ENCODE data around the gene PHGDH. TPM values are rescaled to one million over a fixed set of nuclear protein-coding genes. Genes with fewer than 3 reads are reported as not detected.
A peak's percentile ranks its signal among the peaks of the same experiment; 100 is the strongest.
"Not testable (repeated sequence)": the region's sequence is repeated elsewhere in the genome, so short reads cannot be mapped to it uniquely, and the experiment has no call there.

PHGDH gene
- polyA plus RNA-seq, 1 experiment, result 108 TPM

DNA sequence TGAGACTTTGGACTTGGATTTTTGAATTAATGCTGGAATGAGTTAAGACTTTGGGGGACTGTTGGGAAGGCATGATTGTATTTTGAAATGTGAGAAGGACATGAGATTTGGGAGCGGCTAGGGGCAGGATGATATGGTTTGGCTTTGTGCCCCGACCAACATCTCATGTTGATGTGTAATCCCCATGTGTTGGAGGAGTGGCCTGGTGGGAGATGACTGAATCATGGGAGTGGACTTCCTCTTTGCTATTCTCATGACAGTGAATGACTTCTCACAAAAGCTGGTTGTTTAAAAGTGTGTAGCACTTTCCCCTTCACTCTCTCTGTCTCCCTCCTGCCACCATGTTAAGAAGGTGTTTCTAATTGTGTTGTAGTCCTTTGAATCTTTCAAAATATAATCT is 9.3 kb upstream of the PHGDH start:
- CTCF ChIA-PET, result interaction anchor here (2.8 kb wide), 1 partner anchor 27 kb away, joined by 13 read pairs; no protein-coding TSS in a partner anchor
- H3K4me3 ChIP-seq (ENCODE audit: low read depth, low read length), result no peak overlapping the region
- peaks cover 11% of the 10 kb centered on the region for H3K27me3 ChIP-seq (ENCODE audit: control insufficient read depth, insufficient read depth, low read length)
- DNase-seq (ENCODE audit: low read depth, low spot score), result no peak
- no peak overlapping the region for H3K27ac ChIP-seq (ENCODE audit: low read depth, low read length)
- POLR2A ChIA-PET, result no interaction called here
- H3K9me3 ChIP-seq (ENCODE audit: control insufficient read depth, insufficient read depth, low read length), result peaks cover 6% of the 10 kb centered on the region; the same call in 1 of the 2 replicates
- TF ChIP-seq, protein P1, sequence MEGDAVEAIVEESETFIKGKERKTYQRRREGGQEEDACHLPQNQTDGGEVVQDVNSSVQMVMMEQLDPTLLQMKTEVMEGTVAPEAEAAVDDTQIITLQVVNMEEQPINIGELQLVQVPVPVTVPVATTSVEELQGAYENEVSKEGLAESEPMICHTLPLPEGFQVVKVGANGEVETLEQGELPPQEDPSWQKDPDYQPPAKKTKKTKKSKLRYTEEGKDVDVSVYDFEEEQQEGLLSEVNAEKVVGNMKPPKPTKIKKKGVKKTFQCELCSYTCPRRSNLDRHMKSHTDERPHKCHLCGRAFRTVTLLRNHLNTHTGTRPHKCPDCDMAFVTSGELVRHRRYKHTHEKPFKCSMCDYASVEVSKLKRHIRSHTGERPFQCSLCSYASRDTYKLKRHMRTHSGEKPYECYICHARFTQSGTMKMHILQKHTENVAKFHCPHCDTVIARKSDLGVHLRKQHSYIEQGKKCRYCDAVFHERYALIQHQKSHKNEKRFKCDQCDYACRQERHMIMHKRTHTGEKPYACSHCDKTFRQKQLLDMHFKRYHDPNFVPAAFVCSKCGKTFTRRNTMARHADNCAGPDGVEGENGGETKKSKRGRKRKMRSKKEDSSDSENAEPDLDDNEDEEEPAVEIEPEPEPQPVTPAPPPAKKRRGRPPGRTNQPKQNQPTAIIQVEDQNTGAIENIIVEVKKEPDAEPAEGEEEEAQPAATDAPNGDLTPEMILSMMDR (IDR thresholded peaks at IDR 0.05; ENCODE audit: low read depth, low read length), result no peak

DNA sequence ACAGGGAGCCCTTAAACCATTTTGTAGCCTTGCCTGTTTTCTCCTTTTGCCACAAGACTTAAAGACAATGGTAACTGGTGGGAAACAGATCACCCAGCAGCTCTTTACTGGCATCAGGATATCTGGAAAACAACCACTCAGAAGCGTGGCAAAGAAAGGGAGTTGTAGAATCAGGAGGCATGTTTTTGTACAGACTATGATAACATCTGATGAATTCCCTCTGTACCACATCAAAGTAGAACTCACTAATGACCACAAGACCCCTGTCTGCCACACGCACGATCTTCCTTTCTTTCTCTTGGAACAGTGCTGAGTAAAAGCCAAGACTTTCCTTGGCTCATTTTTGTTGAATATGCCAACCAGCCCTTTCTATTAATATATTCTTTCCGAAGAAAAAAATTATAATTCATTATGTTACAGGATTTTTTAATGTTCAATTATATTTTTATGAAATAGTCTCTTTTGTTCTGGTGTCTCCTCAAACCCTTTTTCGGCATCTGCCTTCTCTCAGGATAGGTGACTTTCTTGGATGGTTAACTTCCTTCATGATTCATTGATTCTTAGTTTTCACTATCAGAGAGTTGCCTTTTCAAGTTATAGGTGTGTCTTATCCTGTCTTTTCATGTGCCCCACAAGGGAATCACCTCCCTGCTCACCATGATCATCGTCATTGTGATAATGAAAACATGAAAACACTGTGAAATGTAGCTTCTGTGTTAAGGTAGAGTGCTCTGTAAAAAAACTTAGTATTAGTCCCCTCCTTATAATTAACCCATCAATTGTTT is 7.9 kb upstream of the PHGDH start:
- CTCF ChIA-PET, result interaction anchor here (2.8 kb wide), 1 partner anchor 29 kb away, joined by 13 read pairs; no protein-coding TSS in a partner anchor
- POLR2A ChIA-PET, result no interaction called here
- H3K9me3 ChIP-seq (ENCODE audit: control insufficient read depth, insufficient read depth, low read length), result peaks cover 6% of the 10 kb centered on the region; the same call in 1 of the 2 replicates

DNA sequence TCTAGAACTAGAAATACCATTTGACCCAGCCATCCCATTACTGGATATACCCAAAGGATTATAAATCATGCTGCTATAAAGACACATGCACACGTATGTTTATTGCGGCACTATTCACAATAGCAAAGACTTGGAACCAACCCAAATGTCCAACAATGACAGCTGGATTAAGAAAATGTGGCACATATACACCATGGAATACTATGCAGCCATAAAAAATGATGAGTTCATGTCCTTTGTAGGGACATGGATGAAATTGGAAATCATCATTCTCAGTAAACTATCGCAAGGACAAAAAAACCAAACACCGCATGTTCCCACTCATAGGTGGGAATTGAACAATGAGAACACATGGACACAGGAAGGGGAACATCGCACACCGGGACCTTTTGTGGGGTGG is 5.1 kb upstream of the PHGDH start:
- H3K4me3 ChIP-seq (ENCODE audit: low read depth, low read length); DNase-seq (ENCODE audit: low read depth, low spot score); CTCF ChIA-PET; POLR2A ChIA-PET; H3K9me3 ChIP-seq (ENCODE audit: control insufficient read depth, insufficient read depth, low read length); H3K27ac ChIP-seq (ENCODE audit: low read depth, low read length): not testable (repeated sequence)
- H3K27me3 ChIP-seq (ENCODE audit: control insufficient read depth, insufficient read depth, low read length), result peaks cover 17% of the 10 kb centered on the region

More for the DNA sequence above, 7.9 kb upstream of the PHGDH start:
- Histone ChIP-seq H3K27ac (ENCODE audit: low read depth, low read length) (no peak overlapping the region), H3K27me3 (ENCODE audit: control insufficient read depth, insufficient read depth, low read length) (peaks cover 13% of the 10 kb centered on the region), H3K4me3 (ENCODE audit: low read depth, low read length) (no peak overlapping the region)
- TF ChIP-seq, protein P1 (IDR thresholded peaks at IDR 0.05; ENCODE audit: low read depth, low read length), result no peak
- no peak for DNase-seq (ENCODE audit: low read depth, low spot score)

DNA sequence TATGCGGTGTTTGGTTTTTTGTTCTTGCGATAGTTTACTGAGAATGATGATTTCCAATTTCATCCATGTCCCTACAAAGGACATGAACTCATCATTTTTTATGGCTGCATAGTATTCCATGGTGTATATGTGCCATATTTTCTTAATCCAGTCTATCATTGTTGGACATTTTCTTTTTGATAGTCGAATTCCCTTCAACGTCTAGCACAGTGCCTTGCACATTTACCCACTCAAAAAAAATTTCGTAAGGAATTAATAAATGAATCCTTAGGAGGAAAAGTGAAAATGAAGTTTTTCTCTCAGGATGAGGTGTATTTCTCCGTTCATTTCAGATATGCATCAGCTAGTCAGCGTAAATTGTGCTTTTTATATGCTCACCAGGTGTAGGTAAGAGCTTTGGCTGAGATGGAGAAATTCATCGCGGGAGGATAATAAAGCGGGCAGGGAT is 354 bp upstream of the PHGDH start:
- CTCF ChIA-PET, result interaction anchor here (0.6 to 4.3 kb wide), 5 partner anchors 32 to 160 kb away, joined by 3 to 29 read pairs (median 6); no protein-coding TSS in a partner anchor
- peaks cover 14% of the 10 kb centered on the region for H3K27me3 ChIP-seq (ENCODE audit: control insufficient read depth, insufficient read depth, low read length)
- DNase-seq (ENCODE audit: low read depth, low spot score); H3K9me3 ChIP-seq (ENCODE audit: control insufficient read depth, insufficient read depth, low read length); H3K27ac ChIP-seq (ENCODE audit: low read depth, low read length): not testable (repeated sequence)
- POLR2A ChIA-PET, result interaction anchor here (0.6 to 1.5 kb wide), 5 partner anchors 27 to 1858 kb away, joined by 3 to 11 read pairs (median 4); partner anchors contain the start of gene ZNF697
- H3K4me3 ChIP-seq (ENCODE audit: low read depth, low read length), result peak overlapping the region; percentile 99

DNA sequence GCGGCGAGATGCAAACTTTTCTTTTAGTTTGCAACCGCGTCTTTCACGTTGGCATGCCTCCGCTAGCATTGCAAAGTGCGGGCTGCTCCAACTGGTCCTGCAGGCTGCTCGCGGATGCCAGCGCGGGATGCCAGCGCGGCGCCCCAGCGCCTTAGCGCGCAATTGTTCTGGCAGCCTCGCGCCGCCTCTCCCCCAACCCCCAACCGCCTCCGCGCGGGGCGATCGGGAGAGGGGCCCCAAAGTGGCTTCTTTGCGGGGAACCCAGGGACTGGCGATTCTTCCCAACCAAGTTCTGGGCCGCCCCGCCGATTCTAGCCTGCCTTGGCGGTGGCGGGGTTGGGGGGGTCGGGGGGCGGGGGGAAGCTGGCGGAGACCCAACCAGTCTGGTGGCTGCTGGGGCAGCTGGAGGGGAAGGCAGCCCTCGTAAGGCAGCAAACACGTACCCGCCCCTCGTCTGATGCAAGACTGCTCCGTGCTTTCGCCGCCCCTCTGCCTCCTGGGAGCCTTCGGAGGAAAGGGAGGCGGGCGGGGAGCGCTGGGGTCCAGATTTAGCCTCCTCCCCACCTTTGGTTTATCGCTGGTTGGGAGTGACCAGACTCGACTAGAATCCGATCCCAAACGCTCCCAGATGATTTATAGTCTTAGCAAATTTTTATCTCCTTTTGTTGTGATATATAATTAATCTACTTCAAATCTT is 756 bp downstream of the PHGDH start:
- DNase-seq (ENCODE audit: low read depth, low spot score), result peak; percentile 87
- Histone ChIP-seq H3K27ac (ENCODE audit: low read depth, low read length) (peak overlapping the region; percentile 88), H3K4me3 (ENCODE audit: low read depth, low read length) (peak overlapping the region; percentile 99), H3K27me3 (ENCODE audit: control insufficient read depth, insufficient read depth, low read length) (peaks cover 14% of the 10 kb centered on the region), H3K9me3 (ENCODE audit: control insufficient read depth, insufficient read depth, low read length) (peaks cover 3% of the 10 kb centered on the region; the same call in 1 of the 2 replicates)
- POLR2A ChIA-PET, result interaction anchor here (1.2 to 1.5 kb wide), 3 partner anchors 31 to 65 kb away, joined by 3 to 11 read pairs (median 4); partner anchors contain the start of gene ZNF697
- CTCF ChIA-PET, result interaction anchor here (1.0 to 4.3 kb wide), 4 partner anchors 31 to 101 kb away, joined by 3 to 29 read pairs (median 6); no protein-coding TSS in a partner anchor
- TF ChIP-seq, protein P1 (IDR thresholded peaks at IDR 0.05; ENCODE audit: low read depth, low read length), result no peak
